CD8-positive, alpha-beta memory T cell (primary cell): ENCODE measurements around the gene KATNAL1. TPM values are rescaled to one million over a fixed set of nuclear protein-coding genes. Genes with fewer than 3 reads are reported as not detected.

Source experiments
- CTCF ChIA-PET: fragments of 350-600 bp; sonication (Branson Sonifier 250); formaldehyde crosslinking; loops from one replicate; lab custom pipeline; 2021; ENCODE audit warnings: antibody characterized with exemption; lab: Charles Lee
- POLR2A ChIA-PET: fragments of 350-600 bp; sonication (Branson Sonifier 250); formaldehyde crosslinking; loops from one replicate; lab custom pipeline; 2021; ENCODE audit warnings: antibody characterized with exemption; lab: Charles Lee
- DNase-seq, 5 donors: peaks; one replicate each; pipeline versions ENCODE4 v3.0.0 to v3.0.0-alpha.2; 2020 to 2022; ENCODE audit warnings: mixed read lengths in 1 of 5
- H3K27ac ChIP-seq: one replicate; pipeline ENCODE4 v1.7.0; 2013; ENCODE audit warnings: low read depth, mild to moderate bottlenecking, low read length, moderate library complexity
- H3K27me3 ChIP-seq: 2 replicates; pipeline ENCODE4 v1.7.0; 2013; ENCODE audit warnings: low read length, mild to moderate bottlenecking; ENCODE audit not compliant: insufficient read depth, poor library complexity, severe bottlenecking
- H3K36me3 ChIP-seq: 2 replicates; pipeline ENCODE4 v1.7.0; 2013; ENCODE audit warnings: mild to moderate bottlenecking, low read length, moderate library complexity; ENCODE audit not compliant: insufficient read depth
- H3K4me1 ChIP-seq: 2 replicates; pipeline ENCODE4 v1.7.0; 2013; ENCODE audit warnings: mild to moderate bottlenecking, low read length, moderate library complexity; ENCODE audit not compliant: insufficient read depth
- H3K4me3 ChIP-seq: 2 replicates; pipeline ENCODE4 v1.7.0; 2013; ENCODE audit warnings: mild to moderate bottlenecking, low read length
- H3K9me3 ChIP-seq: 2 replicates; pipeline ENCODE4 v1.7.0; 2013; ENCODE audit warnings: mild to moderate bottlenecking, low read length
- H3K27ac Mint-ChIP-seq, 8 donors: one replicate each; pipeline ENCODE4 v1.8.0; 2020 to 2021; ENCODE audit warnings: mixed read lengths in 8 of 8, mild to moderate bottlenecking in 6 of 8, inconsistent platforms in 3 of 8, moderate library complexity in 3 of 8
- H3K27me3 Mint-ChIP-seq, 2 donors: one replicate each; pipeline ENCODE4 v1.8.0; 2020 to 2021; ENCODE audit warnings: mixed read lengths in 2 of 2, mild to moderate bottlenecking in 1 of 2, moderate library complexity in 1 of 2
- H3K36me3 Mint-ChIP-seq, 3 donors: one replicate each; pipeline ENCODE4 v1.8.0; 2020 to 2021; ENCODE audit warnings: mixed read lengths in 3 of 3, inconsistent platforms in 1 of 3, mild to moderate bottlenecking in 1 of 3
- H3K4me1 Mint-ChIP-seq, 3 donors: one replicate each; pipeline ENCODE4 v1.8.0; 2020 to 2021; ENCODE audit warnings: mixed read lengths in 3 of 3, inconsistent platforms in 1 of 3, mild to moderate bottlenecking in 1 of 3
- H3K4me3 Mint-ChIP-seq, 7 donors: one replicate each; pipeline ENCODE4 v1.8.0; 2020 to 2021; ENCODE audit warnings: mixed read lengths in 7 of 7, mild to moderate bottlenecking in 6 of 7, moderate library complexity in 4 of 7, inconsistent platforms in 2 of 7
- H3K9me3 Mint-ChIP-seq, 5 donors: one replicate each; pipeline ENCODE4 v1.8.0; 2020 to 2022; ENCODE audit warnings: mixed read lengths in 5 of 5, mild to moderate bottlenecking in 3 of 5, moderate library complexity in 2 of 5, inconsistent platforms in 1 of 5
- polyA plus RNA-seq: library from polyadenylated mRNA; unstranded; fragments of 300-500 nt; fragmentation: Illumina TruSeq; gene quantifications from one replicate; pipeline ENCODE4 v1.2.3, GENCODE V29; 2021
- total RNA-seq, 2 experiments: library from RNA; stranded (reverse); gene quantifications; one replicate each; pipeline ENCODE4 v1.2.3, GENCODE V29; 2021

KATNAL1 gene
- total and polyA plus RNA-seq, 3 experiments from 2014 or later = 5.6 to 16.5 (median 11.0) TPM

DNA sequence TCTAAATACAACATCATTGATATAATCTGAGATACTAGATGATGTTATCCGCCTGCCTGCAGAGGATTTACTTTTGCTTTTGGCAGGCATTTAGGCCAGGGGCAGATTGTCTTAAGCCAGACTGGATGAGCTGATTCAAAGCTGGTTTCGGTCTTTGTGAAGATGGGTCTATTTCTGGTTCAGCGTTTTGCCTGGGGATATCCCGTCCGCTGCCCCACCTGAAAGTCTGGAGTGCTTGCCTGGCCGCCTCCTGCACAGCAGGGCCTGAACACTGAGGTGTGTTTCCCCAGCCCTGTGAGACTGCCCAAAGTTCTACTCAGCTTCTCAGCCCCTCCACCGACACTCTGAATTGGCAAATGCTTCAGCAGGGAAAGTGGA, 149.7 kb downstream of the KATNAL1 start:
- no peaks in the 10 kb centered on the region for H3K9me3 ChIP-seq
- H3K27ac ChIP-seq = no peak overlapping the region
- no peaks in the 10 kb centered on the region for H3K27me3 ChIP-seq
- Mint-ChIP-seq H3K27me3 (no peaks in the 10 kb centered on the region), H3K27ac (peak overlapping the region; percentile 80 to 99 (median 87)), H3K36me3 (peaks cover 0 to 2% (median 0%) of the 10 kb centered on the region in 3 donors), H3K4me3 (peak overlapping the region; percentile 13 to 88 (median 65)), H3K4me1 (peaks cover 63 to 71% (median 70%) of the 10 kb centered on the region in 3 donors), H3K9me3 (no peaks in the 10 kb centered on the region)
- no peak for DNase-seq
- H3K4me3 ChIP-seq = no peak overlapping the region
- CTCF ChIA-PET = interaction anchor here (1.1 to 9.4 kb wide), 10 partner anchors 12 to 386 kb away, joined by 3 to 289 read pairs (median 14); no protein-coding TSS in a partner anchor
- peaks cover 26% of the 10 kb centered on the region for H3K4me1 ChIP-seq
- POLR2A ChIA-PET = interaction anchor here (0.9 to 3.4 kb wide), 3 partner anchors 10 to 149 kb away, joined by 3 to 24 read pairs (median 23); partner anchors contain the start of gene KATNAL1
- no peaks in the 10 kb centered on the region for H3K36me3 ChIP-seq

- peak overlapping the region; percentile 80 to 99 (median 87) for H3K27ac Mint-ChIP-seq
- H3K27me3 Mint-ChIP-seq = no peaks in the 10 kb centered on the region
- ChIA-PET CTCF (interaction anchor here (1.5 to 9.4 kb wide), 7 partner anchors 11 to 386 kb away, joined by 4 to 289 read pairs (median 27); no protein-coding TSS in a partner anchor), POLR2A (interaction anchor here (0.9 to 3.4 kb wide), 4 partner anchors 9 to 150 kb away, joined by 3 to 24 read pairs (median 14); partner anchors contain the start of gene KATNAL1)
- DNase-seq = peak in 1 of 5 donors; percentile 17
- peaks cover 32% of the 10 kb centered on the region for H3K4me1 ChIP-seq
- no peaks in the 10 kb centered on the region for H3K36me3 ChIP-seq
- H3K4me3 Mint-ChIP-seq = peak overlapping the region; percentile 13 to 88 (median 65)
- H3K9me3 ChIP-seq = no peaks in the 10 kb centered on the region
- no peaks in the 10 kb centered on the region for H3K27me3 ChIP-seq
- no peak overlapping the region for H3K4me3 ChIP-seq
- H3K4me1 Mint-ChIP-seq = peaks cover 69 to 77% (median 76%) of the 10 kb centered on the region in 3 donors
- H3K9me3 Mint-ChIP-seq = no peaks in the 10 kb centered on the region
- peaks cover 0 to 2% (median 0%) of the 10 kb centered on the region in 3 donors for H3K36me3 Mint-ChIP-seq
- H3K27ac ChIP-seq = peak overlapping the region; percentile 38
Observed at GRCh38 chr13:30156826-30157615, 150.3 kb downstream of the KATNAL1 start.

DNA sequence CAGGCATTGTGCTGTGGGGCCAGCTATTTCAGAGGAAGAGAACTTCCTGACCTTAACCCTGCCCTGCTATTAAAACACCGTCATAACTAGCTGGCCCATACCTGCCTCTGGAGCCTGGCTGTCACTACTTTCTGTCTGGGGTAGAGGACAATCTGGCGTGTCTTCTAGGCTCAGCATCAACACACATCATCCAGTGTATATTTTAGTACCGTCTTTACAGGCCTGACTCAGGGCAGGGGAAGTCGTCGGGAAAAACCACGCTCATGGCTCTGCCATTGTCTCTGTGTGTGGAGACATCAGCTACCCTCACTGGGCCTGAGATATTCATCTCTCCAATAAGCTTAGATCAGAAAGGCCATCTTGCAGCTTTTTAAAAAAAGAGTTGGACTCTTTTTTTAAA, 151.1 kb downstream of the KATNAL1 start:
- Histone ChIP-seq H3K4me3 (no peak overlapping the region), H3K27ac (no peak overlapping the region), H3K36me3 (no peaks in the 10 kb centered on the region), H3K27me3 (no peaks in the 10 kb centered on the region), H3K9me3 (no peaks in the 10 kb centered on the region), H3K4me1 (peaks cover 39% of the 10 kb centered on the region)
- POLR2A ChIA-PET = interaction anchor here (1.1 to 3.4 kb wide), 3 partner anchors 9 to 23 kb away, joined by 4 to 24 read pairs (median 23); no protein-coding TSS in a partner anchor
- Mint-ChIP-seq H3K36me3 (peaks cover 0 to 2% (median 0%) of the 10 kb centered on the region in 3 donors), H3K27ac (peak overlapping the region; percentile 57 to 99 (median 89)), H3K27me3 (no peaks in the 10 kb centered on the region), H3K9me3 (no peaks in the 10 kb centered on the region), H3K4me3 (peak overlapping the region; percentile 12 to 76 (median 45)), H3K4me1 (peaks cover 76 to 84% (median 83%) of the 10 kb centered on the region in 3 donors)
- no peak for DNase-seq
- CTCF ChIA-PET = interaction anchor here (3.9 to 9.4 kb wide), 4 partner anchors 11 to 42 kb away, joined by 27 to 289 read pairs (median 65); no protein-coding TSS in a partner anchor

DNA sequence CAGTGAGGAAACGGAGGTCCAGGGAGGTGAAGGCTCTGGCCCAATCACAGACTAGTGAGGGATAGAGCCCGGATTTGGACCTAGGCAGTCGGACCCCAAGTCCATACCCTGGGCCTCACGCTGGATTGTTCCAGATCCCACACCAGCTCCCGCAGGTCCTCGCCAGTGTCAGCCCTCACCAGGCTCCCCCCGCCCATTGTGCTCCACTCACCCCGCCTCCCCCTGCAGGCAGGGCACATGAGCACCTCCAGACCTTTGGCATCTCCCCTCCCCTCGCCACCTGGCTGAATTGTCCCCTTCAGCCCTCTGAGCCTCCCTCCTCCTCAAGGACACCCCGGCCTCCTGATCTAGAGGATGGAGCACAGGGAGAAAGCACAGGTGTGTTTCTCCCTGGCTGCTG, 152.4 kb downstream of the KATNAL1 start:
- Histone ChIP-seq H3K9me3 (no peaks in the 10 kb centered on the region), H3K27me3 (no peaks in the 10 kb centered on the region), H3K4me3 (no peak overlapping the region), H3K4me1 (peaks cover 53% of the 10 kb centered on the region), H3K36me3 (no peaks in the 10 kb centered on the region), H3K27ac (no peak overlapping the region)
- Mint-ChIP-seq H3K4me3 (peak overlapping the region in 2 of 7 donors; percentile 38 to 85), H3K27ac (peak overlapping the region; percentile 59 to 96 (median 90)), H3K27me3 (no peaks in the 10 kb centered on the region), H3K9me3 (no peaks in the 10 kb centered on the region), H3K4me1 (peaks cover 90 to 98% (median 97%) of the 10 kb centered on the region in 3 donors), H3K36me3 (peaks cover 0 to 2% (median 0%) of the 10 kb centered on the region in 3 donors)
- ChIA-PET POLR2A (no interaction called here), CTCF (interaction anchor here (9.4 kb wide), 1 partner anchor 21 kb away, joined by 289 read pairs; no protein-coding TSS in a partner anchor)
- no peak for DNase-seq

DNA sequence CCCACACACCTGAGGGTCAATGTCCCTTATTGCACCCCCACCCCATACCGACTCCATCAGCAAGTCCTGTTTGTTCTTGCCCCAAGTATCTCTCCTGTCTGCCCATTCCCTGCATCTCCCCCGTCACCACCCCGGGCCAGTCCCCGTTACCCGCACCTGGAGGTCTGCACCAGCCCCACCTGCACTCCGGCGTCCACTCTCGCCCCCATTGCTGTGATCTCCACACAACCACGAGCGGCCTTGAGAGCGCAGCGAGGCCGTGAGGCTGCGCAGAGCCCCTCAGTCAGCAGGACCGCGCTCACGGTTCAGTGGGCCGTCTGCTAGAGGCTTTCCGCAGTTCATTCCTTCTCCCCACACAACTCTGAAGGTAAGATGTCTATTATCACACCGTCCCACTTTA, 152.8 kb downstream of the KATNAL1 start:
- peaks cover 0 to 2% (median 0%) of the 10 kb centered on the region in 3 donors for H3K36me3 Mint-ChIP-seq
- H3K4me3 Mint-ChIP-seq = peak overlapping the region in 4 of 7 donors; percentile 24 to 85 (median 52)
- H3K27ac Mint-ChIP-seq = peak overlapping the region in 7 of 8 donors; percentile 13 to 93 (median 70)
- Histone ChIP-seq H3K27me3 (no peaks in the 10 kb centered on the region), H3K9me3 (no peaks in the 10 kb centered on the region), H3K4me3 (no peak overlapping the region), H3K4me1 (peaks cover 57% of the 10 kb centered on the region), H3K27ac (no peak overlapping the region), H3K36me3 (no peaks in the 10 kb centered on the region)
- DNase-seq = no peak
- no peaks in the 10 kb centered on the region for H3K9me3 Mint-ChIP-seq
- peaks cover 93 to 100% (median 98%) of the 10 kb centered on the region in 3 donors for H3K4me1 Mint-ChIP-seq
- POLR2A ChIA-PET = no interaction called here
- CTCF ChIA-PET = interaction anchor here (1.0 to 14.7 kb wide), 2 partner anchors 9 to 24 kb away, joined by 4 to 276 read pairs; no protein-coding TSS in a partner anchor
- no peaks in the 10 kb centered on the region for H3K27me3 Mint-ChIP-seq

GRCh38 chr13:30153545-30154426, 153.6 kb downstream of the KATNAL1 start:
- H3K27me3 ChIP-seq = no peaks in the 10 kb centered on the region
- peaks cover 93 to 100% (median 98%) of the 10 kb centered on the region in 3 donors for H3K4me1 Mint-ChIP-seq
- no peaks in the 10 kb centered on the region for H3K27me3 Mint-ChIP-seq

More at GRCh38 chr13:30153545-30154426, 153.6 kb downstream of the KATNAL1 start:
- CTCF ChIA-PET = interaction anchor here (1.0 to 14.7 kb wide), 2 partner anchors 9 to 23 kb away, joined by 4 to 276 read pairs; no protein-coding TSS in a partner anchor
- DNase-seq = no peak
- Mint-ChIP-seq H3K27ac (peak overlapping the region in 7 of 8 donors; percentile 25 to 93 (median 72)), H3K36me3 (peaks cover 0 to 2% (median 0%) of the 10 kb centered on the region in 3 donors), H3K9me3 (no peaks in the 10 kb centered on the region), H3K4me3 (peak overlapping the region in 5 of 7 donors; percentile 29 to 85 (median 57))
- no peaks in the 10 kb centered on the region for H3K9me3 ChIP-seq
- POLR2A ChIA-PET = interaction anchor here (0.7 kb wide), 1 partner anchor 21 kb away, joined by 3 read pairs; no protein-coding TSS in a partner anchor
- H3K4me1 ChIP-seq = peaks cover 57% of the 10 kb centered on the region
- no peak overlapping the region for H3K27ac ChIP-seq
- H3K36me3 ChIP-seq = no peaks in the 10 kb centered on the region
- no peak overlapping the region for H3K4me3 ChIP-seq
